ENCODE results near the gene CDYL2.

CDYL2 gene

GRCh38 chr16:80586476-80586875 is 217.9 kb downstream of the CDYL2 start:
- no peak for DNase-seq

- no peak for DNase-seq
These were observed 218.6 kb downstream of the CDYL2 start for GRCh38 chr16:80585764-80586163.

- DNase-seq: no peak
These were observed 220.9 kb downstream of the CDYL2 start for GRCh38 chr16:80583466-80583865.

- no peak for DNase-seq
These were observed 224.1 kb downstream of the CDYL2 start for GRCh38 chr16:80580109-80580832.

- no peak for DNase-seq
These were observed 226.7 kb downstream of the CDYL2 start for GRCh38 chr16:80577485-80578280.

- no peak for DNase-seq
These were observed 228.0 kb downstream of the CDYL2 start for GRCh38 chr16:80576343-80576912.

- no peak for DNase-seq
These were observed 230.7 kb downstream of the CDYL2 start for GRCh38 chr16:80573700-80574120.

GRCh38 chr16:80570106-80570478 is 234.3 kb downstream of the CDYL2 start:
- DNase-seq: no peak

- peak; percentile 33 for DNase-seq
These were observed 234.8 kb downstream of the CDYL2 start for GRCh38 chr16:80569440-80570105.

- no peak for DNase-seq
These were observed 240.0 kb downstream of the CDYL2 start for GRCh38 chr16:80564394-80564793.

GRCh38 chr16:80563066-80563465 is 241.3 kb downstream of the CDYL2 start:
- DNase-seq: no peak

GRCh38 chr16:80559369-80559768 is 245.0 kb downstream of the CDYL2 start:
- no peak for DNase-seq

GRCh38 chr16:80557037-80557436 is 247.4 kb downstream of the CDYL2 start:
- no peak for DNase-seq

- no peak for DNase-seq
These were observed 247.9 kb downstream of the CDYL2 start for GRCh38 chr16:80556481-80556880.

- DNase-seq: no peak
These were observed 250.4 kb downstream of the CDYL2 start for GRCh38 chr16:80554033-80554432.

- no peak for DNase-seq
These were observed 252.1 kb downstream of the CDYL2 start for GRCh38 chr16:80552277-80552676.

All from hematopoietic multipotent progenitor cell treated with erythropoietin and hydrocortisone succinate and interleukin-3 and kit ligand, for 6 days (in vitro differentiated cells).